HCT116 (cell line): Measurements from ENCODE around the gene DHRSX. TPM values are rescaled to one million over a fixed set of nuclear protein-coding genes. Genes with fewer than 3 reads are reported as not detected.

Source experiments
- ATAC-seq: fragments of 200-7000 bp; cut with Tn5 transposase; 2 replicates; pipeline ENCODE4 v1.9.1; 2020; ENCODE audit warnings: mild to moderate bottlenecking, moderate library complexity
- BruUV-seq: library from RNA; stranded (reverse); fragments of 400-500 nt; replicated peaks from 2 replicates; lab custom pipeline; 2021; lab: Mats Ljungman, UMichigan
- CTCF ChIA-PET: fragments of 300-600 bp; sonication (Branson Sonifier 250); formaldehyde crosslinking; loops from one replicate; lab custom pipeline; 2021; ENCODE audit warnings: antibody characterized with exemption; lab: Charles Lee
- POLR2A ChIA-PET: fragments of 300-600, 350-600 bp; sonication (Branson Sonifier 250); formaldehyde crosslinking; loops from one replicate; lab custom pipeline; 2021; ENCODE audit warnings: antibody characterized with exemption; lab: Charles Lee
- RAD21 ChIA-PET, 2 experiments: fragments of 300-600 bp; sonication (Branson Sonifier 250); formaldehyde crosslinking; loops; one replicate each; lab custom pipeline; 2023; ENCODE audit warnings: low total read pairs in 2 of 2; ENCODE audit not compliant: uncharacterized antibody in 2 of 2, unreplicated experiment in 2 of 2, low non-redundant PET in 1 of 2; lab: Charles Lee
- DNase-seq: peaks from one replicate; pipeline ENCODE4 v3.0.0-alpha.2; 2010; ENCODE audit warnings: low read depth, low spot score
- H2AFZ ChIP-seq: fragments of 200-600 bp; shearing (Covaris generic), sonication (generic); 2 replicates; pipeline ENCODE4 v1.6.1; 2017; ENCODE audit warnings: low read depth, mixed run types, mixed read lengths, antibody characterized with exemption, low read length; ENCODE audit not compliant: poor library complexity, severe bottlenecking
- H3K27ac ChIP-seq: 2 replicates; pipeline ENCODE4 v1.5.1; 2012; ENCODE audit warnings: low read depth, low read length
- H3K27me3 ChIP-seq: fragments of 200-600 bp; sonication (generic); 2 replicates; pipeline ENCODE4 v1.6.1; 2016; ENCODE audit warnings: mixed run types, low read length, mixed read lengths; ENCODE audit not compliant: insufficient read depth
- H3K36me3 ChIP-seq, 2 experiments: fragments of 200-500 bp in 1 of 2; fragments of 200-600 bp in 1 of 2; sonication (Bioruptor generic) in 1 of 2; sonication (generic) in 1 of 2; 2 replicates each; pipeline versions ENCODE4 v1.5.1 to v1.6.1; 2014 to 2016; ENCODE audit warnings: low read length in 2 of 2, inconsistent platforms in 1 of 2, mixed read lengths in 1 of 2, mixed run types in 1 of 2; ENCODE audit not compliant: insufficient read depth in 2 of 2, control insufficient read depth in 1 of 2
- H3K4me1 ChIP-seq, 2 experiments: fragments of 200-600 bp in 1 of 2; sonication (generic) in 1 of 2; 2 replicates each; pipeline versions ENCODE4 v1.5.1 to v1.6.1; 2012 to 2017; ENCODE audit warnings: low read length in 2 of 2, inconsistent platforms in 1 of 2, mild to moderate bottlenecking in 1 of 2, mixed read lengths in 1 of 2, mixed run types in 1 of 2, moderate library complexity in 1 of 2; ENCODE audit not compliant: insufficient read depth in 2 of 2, control insufficient read depth in 1 of 2
- H3K4me2 ChIP-seq: fragments of 200-600 bp; sonication (generic); 2 replicates; pipeline ENCODE4 v1.6.1; 2017; ENCODE audit warnings: mixed run types, low read length, mixed read lengths
- H3K4me3 ChIP-seq, 2 experiments: fragments of 200-600 bp in 1 of 2; sonication (generic) in 1 of 2; replicated peaks in 1 of 2; 2 replicates each; pipeline ENCODE4 v1.5.1; 2011 to 2016; ENCODE audit warnings: low read length in 2 of 2, control low read depth in 1 of 2, low read depth in 1 of 2, mild to moderate bottlenecking in 1 of 2, mixed read lengths in 1 of 2, mixed run types in 1 of 2
- H3K79me2 ChIP-seq: fragments of 200-600 bp; sonication (generic); 2 replicates; pipeline ENCODE4 v1.6.1; 2017; ENCODE audit warnings: mild to moderate bottlenecking, mixed run types, low read length, moderate library complexity, mixed read lengths; ENCODE audit not compliant: insufficient read depth
- H3K9ac ChIP-seq: fragments of 200-600 bp; sonication (generic); 2 replicates; pipeline ENCODE4 v1.6.1; 2016; ENCODE audit warnings: low read length, mixed read lengths
- H3K9me2 ChIP-seq: fragments of 200-600 bp; sonication (generic), shearing (Covaris generic); 2 replicates; pipeline ENCODE4 v1.6.1; 2017; ENCODE audit warnings: mixed run types, mild to moderate bottlenecking, moderate library complexity; ENCODE audit not compliant: insufficient read depth
- H3K9me3 ChIP-seq, 2 experiments: fragments of 200-500 bp in 1 of 2; fragments of 200-600 bp in 1 of 2; sonication (Bioruptor generic) in 1 of 2; sonication (generic) in 1 of 2; 2 replicates each; pipeline ENCODE4 v1.6.1; 2014 to 2017; ENCODE audit warnings: low read length in 2 of 2, mixed read lengths in 2 of 2, inconsistent platforms in 1 of 2, low read depth in 1 of 2, mild to moderate bottlenecking in 1 of 2, mixed run types in 1 of 2, moderate library complexity in 1 of 2; ENCODE audit not compliant: control insufficient read depth in 1 of 2, insufficient read depth in 1 of 2
- H4K20me1 ChIP-seq: fragments of 200-600 bp; sonication (generic), shearing (Covaris generic); 2 replicates; pipeline ENCODE4 v1.6.1; 2017; ENCODE audit warnings: mixed run types, mild to moderate bottlenecking, moderate library complexity; ENCODE audit not compliant: insufficient read depth
- CBX3 ChIP-seq: IDR thresholded peaks from 2 replicates; pipeline ENCODE4 v1.6.1; 2012; ENCODE audit warnings: low read depth
- CEBPB ChIP-seq: IDR thresholded peaks from 2 replicates; pipeline ENCODE4 v1.6.1; 2012; ENCODE audit warnings: low read depth
- EGR1 ChIP-seq: IDR thresholded peaks from 2 replicates; pipeline ENCODE4 v1.6.1; 2012; ENCODE audit warnings: low read depth
- EZH2 ChIP-seq: fragments of 200-600 bp; sonication (generic); IDR thresholded peaks from 2 replicates; pipeline ENCODE4 v1.6.1; 2017; ENCODE audit warnings: antibody characterized with exemption, mixed run types
- EZH2phosphoT487 ChIP-seq: fragments of 200-600 bp; IDR thresholded peaks from 2 replicates; pipeline ENCODE4 v1.6.1; 2018; ENCODE audit warnings: antibody characterized with exemption, borderline replicate concordance
- POLR2AphosphoS5 ChIP-seq: IDR thresholded peaks from 2 replicates; pipeline ENCODE4 v1.6.1; 2011; ENCODE audit warnings: mild to moderate bottlenecking, low read depth, low read length, moderate library complexity
- SP1 ChIP-seq: IDR thresholded peaks from 2 replicates; pipeline ENCODE4 v1.6.1; 2012; ENCODE audit warnings: low read depth
- SRF ChIP-seq: IDR thresholded peaks from 2 replicates; pipeline ENCODE4 v1.6.1; 2012; ENCODE audit warnings: low read depth
- TCF7L2 ChIP-seq: IDR thresholded peaks from 2 replicates; pipeline ENCODE4 v1.7.0; 2011; ENCODE audit warnings: borderline replicate concordance, inconsistent platforms; ENCODE audit not compliant: insufficient read depth, insufficient read length; ENCODE audit errors: extremely low read depth
- YY1 ChIP-seq: IDR thresholded peaks from 2 replicates; pipeline ENCODE4 v1.6.1; 2011; ENCODE audit warnings: low read length, low read depth, moderate library complexity, mild to moderate bottlenecking; ENCODE audit not compliant: insufficient replicate concordance; ENCODE audit errors: extremely low read depth
- ZFX ChIP-seq: fragments of 450-650 bp; IDR thresholded peaks from 2 replicates; pipeline ENCODE4 v1.6.1; 2017
- intact Hi-C: fragments of 100-400 bp; cut with micrococcal nuclease; formaldehyde crosslinking; loops from 2 replicates; pipeline ENCODE4 v1.10.0; 2022
- total RNA-seq: library from RNA; stranded (reverse); gene quantifications from one replicate; pipeline ENCODE4 v1.2.1, GENCODE V29; 2021; ENCODE audit not compliant: unreplicated experiment
- TF ChIP-seq, protein P1 (sequence below): IDR thresholded peaks from 2 replicates; pipeline ENCODE4 v1.6.1; 2012; ENCODE audit warnings: low read depth
- TF ChIP-seq, protein P2 (sequence below): IDR thresholded peaks from 2 replicates; pipeline ENCODE4 v1.6.1; 2011; ENCODE audit warnings: mild to moderate bottlenecking, low read length, moderate library complexity; ENCODE audit not compliant: insufficient replicate concordance; ENCODE audit errors: extremely low read depth

Gene DHRSX
- total RNA-seq, 1 experiment from 2014 or later: 11.9 TPM

DNA sequence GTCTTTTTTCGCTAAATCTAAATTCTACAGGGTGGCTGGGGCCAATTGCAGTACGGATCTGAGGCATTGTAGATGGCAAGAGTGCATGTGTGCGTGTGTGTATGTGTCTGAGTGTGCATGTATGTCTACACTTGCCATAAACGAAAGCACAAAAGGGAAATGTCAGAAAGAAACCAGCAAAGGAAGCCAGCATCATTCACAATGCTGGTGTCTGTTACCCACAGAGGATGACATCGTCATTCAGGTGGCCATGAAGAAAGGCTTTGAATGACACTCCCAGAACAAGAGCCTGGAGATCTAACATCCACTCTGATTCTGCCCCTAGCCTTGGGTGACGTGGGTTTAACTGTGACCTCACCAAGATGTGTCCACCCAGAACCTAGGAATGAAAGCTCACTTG, 124.6 kb downstream of the DHRSX start:
- H3K9ac ChIP-seq: no peak overlapping the region
- no peak overlapping the region for H3K4me3 ChIP-seq
- H3K4me1 ChIP-seq: peaks cover 0 to 3% of the 10 kb centered on the region in 2 experiments; a peak in 1 of 4 replicates
- H3K79me2 ChIP-seq: no peaks in the 10 kb centered on the region
- no peaks in the 10 kb centered on the region for H3K9me2 ChIP-seq
- RAD21 ChIA-PET: no interaction called here
- POLR2A ChIA-PET: no interaction called here
- ATAC-seq (no peak), DNase-seq (no peak)
- H4K20me1 ChIP-seq: no peaks in the 10 kb centered on the region
- H3K4me2 ChIP-seq: no peak overlapping the region
- no peaks in the 10 kb centered on the region for H3K36me3 ChIP-seq
- H2AFZ ChIP-seq: no peak overlapping the region
- intact Hi-C loops: no loop called here
- H3K9me3 ChIP-seq: no peaks in the 10 kb centered on the region
- no peaks in the 10 kb centered on the region for H3K27me3 ChIP-seq
- BruUV-seq: no TSS peak
- CTCF ChIA-PET: no interaction called here
- no peak for TF ChIP-seq SRF
- TF ChIP-seq SP1: no peak
- no peak for TF ChIP-seq EGR1
- no peak for TF ChIP-seq CEBPB
- TF ChIP-seq ZFX: no peak
- TF ChIP-seq CBX3: no peak
- TF ChIP-seq, protein P1, sequence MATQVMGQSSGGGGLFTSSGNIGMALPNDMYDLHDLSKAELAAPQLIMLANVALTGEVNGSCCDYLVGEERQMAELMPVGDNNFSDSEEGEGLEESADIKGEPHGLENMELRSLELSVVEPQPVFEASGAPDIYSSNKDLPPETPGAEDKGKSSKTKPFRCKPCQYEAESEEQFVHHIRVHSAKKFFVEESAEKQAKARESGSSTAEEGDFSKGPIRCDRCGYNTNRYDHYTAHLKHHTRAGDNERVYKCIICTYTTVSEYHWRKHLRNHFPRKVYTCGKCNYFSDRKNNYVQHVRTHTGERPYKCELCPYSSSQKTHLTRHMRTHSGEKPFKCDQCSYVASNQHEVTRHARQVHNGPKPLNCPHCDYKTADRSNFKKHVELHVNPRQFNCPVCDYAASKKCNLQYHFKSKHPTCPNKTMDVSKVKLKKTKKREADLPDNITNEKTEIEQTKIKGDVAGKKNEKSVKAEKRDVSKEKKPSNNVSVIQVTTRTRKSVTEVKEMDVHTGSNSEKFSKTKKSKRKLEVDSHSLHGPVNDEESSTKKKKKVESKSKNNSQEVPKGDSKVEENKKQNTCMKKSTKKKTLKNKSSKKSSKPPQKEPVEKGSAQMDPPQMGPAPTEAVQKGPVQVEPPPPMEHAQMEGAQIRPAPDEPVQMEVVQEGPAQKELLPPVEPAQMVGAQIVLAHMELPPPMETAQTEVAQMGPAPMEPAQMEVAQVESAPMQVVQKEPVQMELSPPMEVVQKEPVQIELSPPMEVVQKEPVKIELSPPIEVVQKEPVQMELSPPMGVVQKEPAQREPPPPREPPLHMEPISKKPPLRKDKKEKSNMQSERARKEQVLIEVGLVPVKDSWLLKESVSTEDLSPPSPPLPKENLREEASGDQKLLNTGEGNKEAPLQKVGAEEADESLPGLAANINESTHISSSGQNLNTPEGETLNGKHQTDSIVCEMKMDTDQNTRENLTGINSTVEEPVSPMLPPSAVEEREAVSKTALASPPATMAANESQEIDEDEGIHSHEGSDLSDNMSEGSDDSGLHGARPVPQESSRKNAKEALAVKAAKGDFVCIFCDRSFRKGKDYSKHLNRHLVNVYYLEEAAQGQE: no peak
- no peak for TF ChIP-seq EZH2phosphoT487
- no peak for TF ChIP-seq TCF7L2
- no peak for TF ChIP-seq POLR2AphosphoS5
- TF ChIP-seq EZH2: no peak
- TF ChIP-seq, protein P2, sequence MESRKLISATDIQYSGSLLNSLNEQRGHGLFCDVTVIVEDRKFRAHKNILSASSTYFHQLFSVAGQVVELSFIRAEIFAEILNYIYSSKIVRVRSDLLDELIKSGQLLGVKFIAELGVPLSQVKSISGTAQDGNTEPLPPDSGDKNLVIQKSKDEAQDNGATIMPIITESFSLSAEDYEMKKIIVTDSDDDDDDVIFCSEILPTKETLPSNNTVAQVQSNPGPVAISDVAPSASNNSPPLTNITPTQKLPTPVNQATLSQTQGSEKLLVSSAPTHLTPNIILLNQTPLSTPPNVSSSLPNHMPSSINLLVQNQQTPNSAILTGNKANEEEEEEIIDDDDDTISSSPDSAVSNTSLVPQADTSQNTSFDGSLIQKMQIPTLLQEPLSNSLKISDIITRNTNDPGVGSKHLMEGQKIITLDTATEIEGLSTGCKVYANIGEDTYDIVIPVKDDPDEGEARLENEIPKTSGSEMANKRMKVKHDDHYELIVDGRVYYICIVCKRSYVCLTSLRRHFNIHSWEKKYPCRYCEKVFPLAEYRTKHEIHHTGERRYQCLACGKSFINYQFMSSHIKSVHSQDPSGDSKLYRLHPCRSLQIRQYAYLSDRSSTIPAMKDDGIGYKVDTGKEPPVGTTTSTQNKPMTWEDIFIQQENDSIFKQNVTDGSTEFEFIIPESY: no peak
- no peak for TF ChIP-seq YY1
- no peak overlapping the region for H3K27ac ChIP-seq
